HG03439 (cell line): Measurements from ENCODE around the gene MTM1.
A peak's percentile ranks its signal among the peaks of the same experiment; 100 is the strongest.

Source experiments
- ATAC-seq: cut with Tn5 transposase; IDR thresholded peaks from one replicate; pipeline ENCODE4 v1.9.1; 2021; ENCODE audit warnings: mild to moderate bottlenecking, moderate library complexity; ENCODE audit not compliant: unreplicated experiment

Gene MTM1

DNA sequence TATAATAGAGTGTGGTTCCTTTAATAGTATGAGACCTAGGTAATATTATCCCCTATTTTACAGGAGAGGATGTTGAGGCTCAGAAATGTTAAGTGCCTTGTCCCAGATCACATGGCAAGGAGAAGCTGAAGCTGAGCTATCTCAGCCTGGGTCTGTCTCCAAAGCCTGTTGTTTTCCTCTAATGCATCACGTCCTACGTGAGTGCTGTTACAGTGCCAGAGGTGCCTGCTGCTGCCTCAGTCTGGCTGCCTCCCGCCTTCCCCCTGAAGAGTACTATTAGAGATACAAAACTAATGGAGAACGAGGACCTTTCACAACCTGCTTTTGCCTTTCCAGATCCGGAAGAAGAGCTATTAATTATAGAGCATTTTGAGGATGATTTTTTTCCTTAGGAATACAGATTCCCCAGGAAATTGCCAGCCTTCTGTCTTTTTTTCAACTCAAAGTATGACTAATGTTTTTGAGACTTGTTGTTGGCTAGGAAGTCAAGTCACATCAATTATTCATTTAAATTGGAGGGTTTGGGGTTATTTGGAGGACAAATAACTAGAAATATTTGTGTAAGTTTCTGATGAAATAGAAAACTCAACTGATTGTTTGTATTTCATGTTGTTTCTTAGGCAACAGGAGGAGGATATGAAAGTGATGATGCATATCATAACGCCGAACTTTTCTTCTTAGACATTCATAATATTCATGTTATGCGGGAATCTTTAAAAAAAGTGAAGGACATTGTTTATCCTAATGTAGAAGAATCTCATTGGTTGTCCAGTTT lies 80.9 kb downstream of the MTM1 start:
- ATAC-seq: no peak

DNA sequence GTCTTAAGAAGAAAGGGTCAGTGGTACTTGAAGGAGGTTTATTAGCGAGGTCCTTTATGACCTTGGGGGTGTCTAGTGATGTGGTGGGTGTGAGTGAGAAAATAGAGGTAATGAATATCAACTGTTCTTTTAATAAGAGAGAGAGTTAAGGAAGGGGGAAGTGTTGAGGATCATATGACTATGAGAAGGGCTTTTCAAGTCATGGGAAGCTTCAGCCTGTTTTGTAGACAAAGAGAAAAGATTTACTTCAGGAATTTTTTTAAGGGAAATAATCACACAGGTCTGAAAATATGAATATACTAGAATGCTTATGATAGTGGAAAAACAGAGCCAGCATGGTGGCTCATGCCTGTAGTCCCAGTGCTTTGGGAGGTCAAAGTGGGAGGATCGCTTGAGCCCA lies 83.5 kb downstream of the MTM1 start:
- ATAC-seq: no peak

DNA sequence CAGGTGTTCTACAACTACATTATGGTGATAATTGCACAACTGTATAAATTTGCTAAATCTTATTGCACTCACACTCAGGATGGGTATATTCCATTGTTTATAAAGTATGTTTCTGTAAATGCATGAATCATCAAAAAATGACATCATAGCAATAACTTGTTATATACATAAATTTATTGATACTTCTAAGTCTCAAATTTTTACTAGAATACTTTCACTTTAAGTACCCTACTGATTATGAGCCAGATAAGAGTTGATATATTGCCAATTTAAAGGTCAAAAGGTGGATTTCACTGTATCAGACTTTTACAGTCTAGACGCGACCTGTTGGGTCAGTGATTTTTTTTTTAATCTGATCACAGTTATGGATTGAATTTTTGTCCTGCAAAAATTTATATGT lies 87.4 kb downstream of the MTM1 start:
- ATAC-seq: no peak

DNA sequence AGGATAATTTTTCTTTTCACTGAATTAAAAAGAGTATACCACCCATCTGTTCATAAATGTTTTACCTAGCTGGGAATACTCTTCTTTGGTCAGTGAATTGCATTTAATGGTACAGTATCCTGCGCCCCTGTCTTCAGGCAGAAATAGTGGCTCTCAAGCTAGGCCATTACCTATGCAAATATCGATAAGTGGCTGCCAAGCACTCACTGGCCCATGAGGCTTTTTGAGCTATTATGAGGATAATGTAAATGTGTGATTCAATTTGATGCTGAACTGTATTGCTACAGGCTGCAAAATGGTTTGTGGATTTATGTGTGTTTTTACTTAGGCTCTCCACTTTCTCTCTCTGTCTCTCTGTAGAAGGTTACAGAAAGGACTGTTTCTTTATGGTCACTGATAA lies 94.7 kb downstream of the MTM1 start:
- ATAC-seq: no peak

DNA sequence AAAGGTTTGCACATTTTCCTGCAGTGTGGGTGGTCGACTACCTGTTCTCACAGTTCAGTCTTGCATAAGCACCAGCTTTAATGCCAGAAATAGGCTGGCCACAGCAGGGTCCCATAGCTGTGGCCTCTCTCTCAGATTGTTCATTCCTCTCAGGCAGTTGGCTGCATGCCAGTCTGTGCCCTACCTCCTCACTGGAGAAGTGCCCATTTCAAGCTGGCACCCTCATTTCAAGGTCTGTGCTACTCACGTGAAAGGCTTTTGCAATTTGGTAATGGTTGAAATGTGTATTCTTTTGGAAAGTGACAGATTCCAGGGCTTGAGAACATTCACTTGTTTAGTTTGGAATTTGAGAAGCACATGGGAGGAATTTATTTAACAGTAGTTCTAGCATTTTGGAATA lies 95.9 kb downstream of the MTM1 start:
- no peak for ATAC-seq

DNA sequence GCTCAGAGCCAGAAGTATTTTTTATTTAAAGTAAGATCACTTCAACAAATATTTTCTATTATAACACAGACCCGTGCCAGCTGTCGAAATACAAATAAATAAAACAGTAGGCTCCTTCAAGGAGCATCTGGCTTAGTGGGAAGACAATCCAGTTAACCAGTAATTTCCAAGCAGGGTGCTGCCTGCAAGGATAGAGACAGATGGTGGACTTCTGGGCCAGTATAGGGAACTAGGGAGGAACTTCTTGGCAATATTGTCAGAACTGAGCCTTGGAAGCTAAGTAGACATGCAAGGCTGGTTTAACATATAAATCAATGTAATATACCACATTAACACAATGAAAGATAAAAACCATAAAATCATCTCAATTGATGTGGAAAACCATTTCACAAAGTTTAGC lies 107.8 kb downstream of the MTM1 start:
- no peak for ATAC-seq

DNA sequence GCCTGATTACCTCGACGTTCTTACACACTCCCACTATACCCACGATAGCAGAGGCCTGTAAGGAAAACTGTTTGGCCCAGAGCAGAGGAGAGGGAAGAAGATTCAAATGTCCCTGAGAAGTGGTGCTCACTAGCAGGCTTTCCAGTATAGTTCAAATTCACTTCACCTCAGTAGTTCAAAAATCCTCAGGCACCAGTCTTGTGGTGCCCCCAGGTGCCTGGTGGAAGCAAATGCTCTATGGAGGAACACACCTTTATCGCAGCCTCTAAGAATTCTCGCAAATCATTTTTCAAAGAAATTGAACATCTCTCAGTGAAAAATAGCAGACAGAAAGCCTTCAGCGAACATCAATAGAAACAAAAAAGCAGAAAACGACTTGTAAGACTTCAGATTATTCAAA lies 112.6 kb downstream of the MTM1 start:
- no peak for ATAC-seq

DNA sequence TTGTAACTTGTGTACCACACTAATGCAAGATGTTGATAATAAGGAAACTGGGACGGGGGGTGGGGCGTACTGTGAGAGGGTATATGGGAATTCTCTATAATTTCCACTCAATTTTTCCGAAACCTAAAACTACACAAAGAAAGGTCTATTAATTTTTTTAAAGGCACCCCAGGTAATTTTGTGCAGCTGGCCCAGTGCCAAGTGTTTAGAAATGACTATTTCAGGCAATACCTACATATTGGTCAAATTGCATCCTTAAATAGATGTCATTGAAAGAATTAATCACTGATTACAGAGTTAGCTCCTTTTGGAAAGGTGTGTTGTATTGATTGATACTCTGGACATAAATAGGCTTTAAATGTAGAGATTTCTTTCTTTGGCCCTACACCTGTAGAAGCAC lies 114.7 kb downstream of the MTM1 start:
- ATAC-seq: no peak

DNA sequence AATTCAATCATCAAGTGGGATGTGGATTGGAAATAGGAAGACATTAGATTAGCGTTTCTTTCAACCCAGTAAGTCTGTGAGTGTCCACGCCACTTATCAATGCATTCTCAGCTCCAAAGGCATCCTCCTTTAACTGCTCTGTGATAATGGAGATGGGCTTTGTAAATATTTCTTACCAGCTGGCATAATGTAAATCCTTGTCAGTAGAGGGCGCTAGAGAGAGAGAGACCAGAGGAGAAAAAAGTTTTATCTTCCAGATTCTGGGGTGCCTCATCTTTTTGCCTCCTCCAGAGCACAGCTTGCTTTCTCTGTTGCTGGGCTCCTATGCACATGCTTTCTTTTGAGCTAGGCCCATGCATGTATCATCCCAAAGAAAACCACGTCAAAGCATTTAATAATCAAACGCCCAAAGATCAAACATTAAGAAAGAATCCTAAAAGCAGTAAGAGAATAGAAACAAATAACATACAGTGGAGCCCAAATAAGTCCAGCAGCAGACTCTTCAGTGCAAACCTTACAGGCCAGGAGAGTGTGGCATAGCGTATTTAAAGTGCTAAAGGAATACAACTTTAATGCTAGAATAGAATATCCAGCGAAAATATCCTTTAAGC lies 115.2 kb downstream of the MTM1 start:
- ATAC-seq: no peak

DNA sequence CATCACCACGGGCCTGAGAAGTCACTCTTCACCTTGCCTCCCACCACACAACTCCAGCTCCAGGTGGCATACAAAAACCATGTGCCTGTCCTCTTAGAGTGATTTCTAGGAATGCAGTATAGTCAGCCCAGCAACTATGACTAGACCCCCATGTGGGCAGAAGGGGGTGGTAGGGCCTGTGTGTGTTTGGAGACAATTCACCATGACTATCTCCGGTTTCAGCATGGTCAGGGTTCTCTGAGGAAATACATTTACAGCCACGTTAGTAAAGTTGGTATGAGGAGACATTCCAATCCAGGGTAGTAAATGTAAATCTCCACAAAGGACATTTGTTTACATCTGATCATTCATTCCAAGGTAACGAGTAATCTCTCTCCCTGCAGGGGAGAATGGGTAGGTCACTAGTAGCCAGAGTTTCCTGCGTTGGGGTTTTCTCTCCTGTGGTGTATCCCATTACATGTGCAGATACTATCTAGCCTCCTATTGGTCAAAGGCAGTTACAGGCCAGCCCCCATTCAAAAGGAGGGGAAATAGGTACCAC lies 120.6 kb downstream of the MTM1 start:
- ATAC-seq: no peak

DNA sequence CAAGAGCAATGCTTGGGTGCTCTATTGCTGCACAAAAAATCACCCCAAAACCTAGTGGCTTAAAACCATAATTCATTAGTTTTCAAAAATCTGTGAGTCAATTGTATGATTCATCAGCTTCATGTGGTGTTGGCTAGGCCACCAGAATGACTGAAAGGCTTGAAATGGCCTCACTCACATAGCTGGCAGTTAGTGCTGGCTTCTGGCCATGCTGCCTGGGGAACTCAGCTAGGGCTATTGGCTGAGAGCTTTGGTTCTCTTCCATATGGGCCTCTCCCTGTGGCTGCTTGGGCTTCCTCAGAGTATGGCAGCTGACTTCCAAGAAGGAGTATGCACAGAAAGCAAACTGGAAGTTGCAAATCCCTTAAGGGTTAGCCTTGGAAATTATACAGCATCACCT lies 121.7 kb downstream of the MTM1 start:
- ATAC-seq: no peak

DNA sequence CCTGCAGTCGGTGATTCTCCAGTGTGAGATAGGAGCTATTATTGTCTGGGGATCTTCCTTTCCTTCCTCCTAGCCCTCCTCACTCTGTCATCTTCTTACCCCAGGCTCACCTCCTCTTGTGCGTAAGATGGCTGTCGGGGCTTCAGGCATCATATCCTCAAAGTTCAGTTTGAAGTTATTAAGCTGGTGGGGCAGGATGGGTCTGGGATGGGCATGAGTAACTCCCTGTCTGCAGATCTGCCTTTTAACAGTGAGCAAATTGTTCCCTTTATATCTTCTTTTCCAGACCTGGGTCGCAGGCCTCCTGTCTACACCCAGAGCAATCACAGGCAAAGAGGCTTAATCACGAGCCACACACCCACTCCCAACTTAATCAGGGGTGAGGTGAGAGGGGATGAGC lies 123.9 kb downstream of the MTM1 start:
- ATAC-seq: no peak

DNA sequence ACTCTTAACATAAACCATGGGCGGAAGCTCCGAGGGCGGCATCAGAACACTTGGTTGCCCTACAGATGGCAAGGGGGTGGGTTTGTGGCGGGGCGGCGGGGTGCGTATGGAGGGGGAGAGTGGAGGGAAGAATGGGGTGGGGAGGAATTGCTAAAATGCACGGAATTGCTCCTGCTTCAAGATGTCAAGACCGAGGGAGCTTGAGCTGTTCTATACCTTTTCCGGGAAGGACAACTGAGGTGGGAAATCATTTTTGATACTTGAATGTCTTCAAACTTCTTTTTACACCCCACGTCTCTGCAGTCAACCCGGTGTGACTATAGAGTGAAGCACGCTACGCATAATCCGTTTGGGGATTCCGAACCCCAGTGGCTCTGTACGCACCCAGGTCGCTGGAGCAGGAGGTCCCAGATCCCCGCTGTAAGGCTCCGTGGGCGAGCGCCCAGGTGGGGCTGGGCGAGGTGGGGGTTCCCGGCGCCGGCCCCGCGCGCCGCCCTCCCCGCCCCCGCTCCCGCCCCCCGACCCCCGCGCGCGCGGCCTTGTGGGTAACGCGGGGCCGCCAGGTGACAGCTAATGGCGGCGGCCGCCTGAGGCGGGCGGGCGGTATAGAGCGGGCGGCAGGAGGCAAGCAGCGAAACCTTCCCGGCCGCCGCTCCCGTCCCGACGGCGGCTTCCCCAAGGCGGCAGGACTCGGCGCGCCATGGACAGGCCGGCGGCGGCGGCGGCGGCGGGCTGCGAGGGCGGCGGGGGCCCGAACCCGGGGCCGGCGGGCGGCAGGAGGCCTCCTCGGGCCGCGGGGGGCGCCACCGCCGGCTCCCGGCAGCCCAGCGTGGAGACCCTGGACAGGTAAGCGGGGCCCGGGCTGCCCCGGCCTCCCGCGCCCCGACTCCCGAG lies 124.7 kb downstream of the MTM1 start, which contains the start of gene MTMR1:
Gene MTMR1 (plus strand): TSS at position 566 of the 894 bp plus-strand sequence. CDS start 135 bp downstream, at position 701.
- ATAC-seq: peak; percentile 46

DNA sequence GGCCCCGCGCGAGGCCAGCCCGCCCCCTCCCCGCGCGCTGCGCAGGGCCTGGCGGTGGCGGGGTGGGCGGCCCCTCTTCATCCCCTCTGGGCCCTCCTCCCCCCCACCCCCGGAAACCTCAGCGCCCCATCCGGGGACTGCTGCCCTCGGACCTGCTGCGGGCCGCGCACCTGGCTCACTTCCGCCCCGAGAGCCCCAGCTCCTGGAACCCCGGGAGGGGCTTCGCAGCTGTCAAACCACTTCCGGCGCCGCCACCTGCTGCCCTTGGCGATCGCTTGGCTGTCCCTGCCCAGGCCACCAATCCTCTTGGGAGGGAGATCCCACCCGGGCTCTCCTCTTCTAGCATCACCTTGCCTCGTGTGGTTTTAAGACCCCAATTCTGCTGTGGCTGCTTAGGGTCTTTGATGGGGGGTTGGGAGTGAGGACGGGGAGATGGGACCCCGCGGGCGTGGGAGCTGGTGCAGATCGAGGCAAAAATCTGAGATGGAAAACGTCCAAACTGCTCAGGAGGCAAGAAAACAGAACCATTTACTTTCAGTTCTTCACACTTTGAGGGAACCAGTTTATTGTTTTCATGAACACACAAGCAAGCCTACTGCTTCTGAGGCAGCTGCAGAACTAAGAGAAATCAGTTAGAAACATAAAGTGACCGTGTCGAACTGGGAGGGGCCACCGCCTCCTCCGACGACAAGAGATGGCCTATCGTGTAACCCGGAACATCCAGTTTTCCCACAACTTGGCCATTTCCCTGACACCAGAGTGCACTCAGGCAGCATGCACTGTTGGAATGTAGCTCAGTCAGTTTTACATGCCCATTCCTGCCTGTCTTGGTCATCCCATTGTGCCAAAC lies 125.5 kb downstream of the MTM1 start:
- peak; percentile 80 for ATAC-seq

DNA sequence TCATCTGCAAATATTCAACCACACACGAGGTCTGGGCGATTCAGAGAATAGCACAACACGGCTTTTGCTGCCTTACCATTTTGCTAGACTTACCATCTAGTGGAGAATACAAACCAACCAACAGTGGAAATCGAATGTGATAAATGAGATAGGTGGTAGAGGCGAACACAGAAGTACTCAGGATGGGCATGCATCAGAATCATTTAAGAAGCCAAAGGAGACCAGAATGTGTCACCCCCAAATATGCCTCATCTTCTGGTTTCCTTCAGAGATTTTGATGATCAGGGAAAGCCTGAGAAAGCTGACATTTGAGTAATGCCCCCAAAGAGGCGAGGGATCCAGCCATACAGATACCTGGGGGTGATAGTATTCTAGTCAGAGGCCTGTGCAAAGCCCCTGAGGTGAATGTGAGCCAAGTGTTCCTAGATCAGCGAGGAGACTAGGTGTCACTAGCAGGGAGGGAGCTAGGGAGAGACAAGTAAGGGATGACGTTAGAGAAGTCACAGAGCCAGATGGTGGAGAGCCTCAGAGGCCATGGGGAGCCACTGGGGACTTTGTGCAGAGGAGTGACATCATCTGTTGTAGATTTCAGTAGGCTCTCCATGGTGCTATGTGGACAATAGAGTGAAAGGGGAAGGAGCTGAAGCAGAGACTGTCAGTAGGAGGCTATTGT lies 126.5 kb downstream of the MTM1 start:
- no peak for ATAC-seq

DNA sequence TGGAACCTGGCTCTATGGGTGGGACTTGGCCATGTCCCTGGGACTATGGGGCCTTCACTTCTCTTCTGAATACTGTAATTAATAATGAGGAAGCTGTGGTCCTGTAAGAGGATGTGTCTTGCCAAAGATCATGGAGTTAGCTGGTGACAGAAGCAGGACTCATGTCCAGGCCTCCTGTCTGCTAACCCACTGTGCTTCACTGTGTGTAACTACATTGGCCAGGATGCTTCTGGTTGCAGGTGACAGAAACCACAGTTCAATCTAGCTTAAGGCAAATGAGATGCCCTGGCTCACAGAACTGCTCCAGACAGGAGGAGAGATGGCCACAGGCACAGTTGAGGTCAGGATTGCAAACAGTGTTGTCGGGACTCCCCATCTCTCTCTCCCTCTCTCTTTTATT lies 127.9 kb downstream of the MTM1 start:
- ATAC-seq: no peak

DNA sequence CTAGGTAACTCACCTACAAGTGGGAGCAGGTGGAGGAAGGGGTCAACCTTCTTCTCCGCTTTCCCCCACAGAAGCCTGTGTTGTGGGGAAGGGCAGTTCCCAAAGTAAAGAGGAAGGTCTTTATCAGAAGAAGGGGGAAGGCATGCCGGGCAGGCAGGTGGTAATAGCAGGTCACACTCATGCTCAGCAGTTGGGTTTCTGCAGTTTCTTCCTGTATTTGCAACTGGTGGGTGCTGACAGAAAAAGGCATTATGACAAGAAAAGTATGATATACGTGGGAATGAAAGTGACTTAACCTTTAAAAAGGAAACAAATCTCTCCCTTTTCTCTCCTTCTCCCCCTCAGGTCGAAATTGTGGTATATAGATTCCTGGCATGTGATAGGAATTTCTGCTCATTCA lies 128.4 kb downstream of the MTM1 start:
- no peak for ATAC-seq

DNA sequence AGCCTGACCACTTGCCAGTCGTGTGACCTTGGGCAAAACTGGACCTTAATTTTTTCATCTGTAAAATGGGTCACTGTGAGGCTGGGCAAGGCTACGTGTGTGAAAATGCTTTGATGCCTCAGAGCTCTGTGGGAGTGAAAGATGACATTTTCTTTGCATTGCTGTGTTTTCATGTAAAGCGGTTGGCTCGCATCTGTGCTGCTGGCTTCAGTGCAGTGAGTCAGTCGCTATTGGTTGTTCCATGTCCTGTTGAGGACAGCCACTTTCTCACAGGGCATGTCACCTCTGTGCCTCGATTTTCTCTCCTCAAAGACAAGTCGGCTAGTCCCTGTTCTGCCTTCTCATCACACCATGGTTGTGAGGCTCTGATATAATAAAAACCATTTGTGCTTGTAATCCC lies 129.2 kb downstream of the MTM1 start:
- ATAC-seq: no peak

DNA sequence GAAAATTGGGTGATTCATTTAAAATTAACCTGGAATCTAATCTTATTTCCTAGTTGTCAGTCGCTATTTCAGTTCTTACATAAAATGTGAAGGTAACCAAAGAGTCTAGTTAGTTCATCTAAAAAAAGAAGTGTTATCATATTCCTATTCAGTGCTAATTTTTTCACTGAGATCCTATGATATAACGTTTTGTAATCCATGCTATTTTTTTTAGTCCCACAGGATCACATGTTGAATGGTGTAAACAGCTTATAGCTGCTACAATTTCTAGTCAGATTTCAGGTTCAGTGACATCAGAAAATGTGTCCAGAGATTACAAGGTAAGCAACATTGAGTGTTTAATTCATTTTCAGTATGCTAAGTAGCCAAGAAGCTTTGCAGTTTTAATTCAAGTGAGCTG lies 130.6 kb downstream of the MTM1 start:
- ATAC-seq: no peak

DNA sequence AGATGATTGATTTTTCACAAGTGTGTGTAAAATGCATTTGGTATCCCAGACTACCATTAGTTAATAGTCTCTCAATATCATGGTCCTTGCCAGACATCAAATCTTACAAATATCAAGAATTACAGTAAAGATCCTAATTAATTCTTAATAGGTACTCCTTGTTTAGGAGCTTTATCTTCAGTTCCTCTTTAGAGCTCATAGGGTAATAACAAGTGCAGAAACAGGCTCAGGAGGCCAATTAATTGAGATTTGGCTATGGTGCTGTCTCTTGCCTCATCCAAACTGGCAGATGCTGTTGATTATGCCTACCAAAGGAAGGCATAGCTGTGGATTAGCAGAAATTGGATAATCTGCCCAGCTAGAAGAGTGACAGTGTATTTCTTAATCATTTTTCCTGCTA lies 131.7 kb downstream of the MTM1 start:
- no peak for ATAC-seq
